ENCODE measurements around the gene COPE.

COPE gene

GRCh38 chr19:18860302-18860700, 58.9 kb downstream of the COPE start:
- peaks cover 99% of the 10 kb centered on the region for H3K36me3 ChIP-seq (ENCODE audit: control insufficient read depth, insufficient read depth, low read length)
- H3K4me1 ChIP-seq (ENCODE audit: control insufficient read depth, insufficient read depth, low read length, poor library complexity, severe bottlenecking), result no peaks in the 10 kb centered on the region
- DNase-seq, result no peak
- H3K4me3 ChIP-seq (ENCODE audit: insufficient read depth, low read depth, low read length, poor library complexity, severe bottlenecking), result no peak overlapping the region
- no peaks in the 10 kb centered on the region for H3K9me3 ChIP-seq (ENCODE audit: control insufficient read depth, low read length)
- H3K27ac ChIP-seq (ENCODE audit: insufficient read depth, low read length, poor library complexity, severe bottlenecking), result no peak overlapping the region
- no peaks in the 10 kb centered on the region for H3K27me3 ChIP-seq (replicated peaks; ENCODE audit: control insufficient read depth, insufficient read depth, low read length, poor library complexity, severe bottlenecking)

GRCh38 chr19:18859676-18860301, 59.4 kb downstream of the COPE start:
- Histone ChIP-seq H3K27me3 (replicated peaks; ENCODE audit: control insufficient read depth, insufficient read depth, low read length, poor library complexity, severe bottlenecking) (no peaks in the 10 kb centered on the region), H3K4me1 (ENCODE audit: control insufficient read depth, insufficient read depth, low read length, poor library complexity, severe bottlenecking) (no peaks in the 10 kb centered on the region), H3K9me3 (ENCODE audit: control insufficient read depth, low read length) (no peaks in the 10 kb centered on the region), H3K36me3 (ENCODE audit: control insufficient read depth, insufficient read depth, low read length) (peaks cover 99% of the 10 kb centered on the region), H3K27ac (ENCODE audit: insufficient read depth, low read length, poor library complexity, severe bottlenecking) (no peak overlapping the region), H3K4me3 (ENCODE audit: insufficient read depth, low read depth, low read length, poor library complexity, severe bottlenecking) (no peak overlapping the region)
- DNase-seq, result no peak

GRCh38 chr19:18858906-18859646, 60.1 kb downstream of the COPE start:
- H3K36me3 ChIP-seq (ENCODE audit: control insufficient read depth, insufficient read depth, low read length), result peaks cover 99% of the 10 kb centered on the region
- H3K27ac ChIP-seq (ENCODE audit: insufficient read depth, low read length, poor library complexity, severe bottlenecking), result no peak overlapping the region
- DNase-seq, result no peak
- H3K27me3 ChIP-seq (replicated peaks; ENCODE audit: control insufficient read depth, insufficient read depth, low read length, poor library complexity, severe bottlenecking), result no peaks in the 10 kb centered on the region
- H3K4me1 ChIP-seq (ENCODE audit: control insufficient read depth, insufficient read depth, low read length, poor library complexity, severe bottlenecking), result no peaks in the 10 kb centered on the region
- no peaks in the 10 kb centered on the region for H3K9me3 ChIP-seq (ENCODE audit: control insufficient read depth, low read length)
- H3K4me3 ChIP-seq (ENCODE audit: insufficient read depth, low read depth, low read length, poor library complexity, severe bottlenecking), result no peak overlapping the region

- H3K4me3 ChIP-seq (ENCODE audit: insufficient read depth, low read depth, low read length, poor library complexity, severe bottlenecking), result no peak overlapping the region
These were observed 62.0 kb downstream of the COPE start for GRCh38 chr19:18857223-18857622.

GRCh38 chr19:18856385-18857126, 62.6 kb downstream of the COPE start:
- DNase-seq, result no peak
- H3K4me3 ChIP-seq (ENCODE audit: insufficient read depth, low read depth, low read length, poor library complexity, severe bottlenecking), result no peak overlapping the region
- H3K9me3 ChIP-seq (ENCODE audit: control insufficient read depth, low read length), result no peaks in the 10 kb centered on the region
- H3K27ac ChIP-seq (ENCODE audit: insufficient read depth, low read length, poor library complexity, severe bottlenecking), result no peak overlapping the region
- no peaks in the 10 kb centered on the region for H3K27me3 ChIP-seq (replicated peaks; ENCODE audit: control insufficient read depth, insufficient read depth, low read length, poor library complexity, severe bottlenecking)
- H3K36me3 ChIP-seq (ENCODE audit: control insufficient read depth, insufficient read depth, low read length), result peaks cover 100% of the 10 kb centered on the region
- H3K4me1 ChIP-seq (ENCODE audit: control insufficient read depth, insufficient read depth, low read length, poor library complexity, severe bottlenecking), result no peaks in the 10 kb centered on the region

More at GRCh38 chr19:18857223-18857622, 62.0 kb downstream of the COPE start:
- Histone ChIP-seq H3K4me1 (ENCODE audit: control insufficient read depth, insufficient read depth, low read length, poor library complexity, severe bottlenecking) (no peaks in the 10 kb centered on the region), H3K9me3 (ENCODE audit: control insufficient read depth, low read length) (no peaks in the 10 kb centered on the region), H3K36me3 (ENCODE audit: control insufficient read depth, insufficient read depth, low read length) (peaks cover 99% of the 10 kb centered on the region), H3K27me3 (replicated peaks; ENCODE audit: control insufficient read depth, insufficient read depth, low read length, poor library complexity, severe bottlenecking) (no peaks in the 10 kb centered on the region), H3K27ac (ENCODE audit: insufficient read depth, low read length, poor library complexity, severe bottlenecking) (no peak overlapping the region)
- no peak for DNase-seq

GRCh38 chr19:18855647-18856384, 63.4 kb downstream of the COPE start:
- Histone ChIP-seq H3K4me3 (ENCODE audit: insufficient read depth, low read depth, low read length, poor library complexity, severe bottlenecking) (no peak overlapping the region), H3K36me3 (ENCODE audit: control insufficient read depth, insufficient read depth, low read length) (peaks cover 100% of the 10 kb centered on the region), H3K27ac (ENCODE audit: insufficient read depth, low read length, poor library complexity, severe bottlenecking) (no peak overlapping the region), H3K4me1 (ENCODE audit: control insufficient read depth, insufficient read depth, low read length, poor library complexity, severe bottlenecking) (no peaks in the 10 kb centered on the region), H3K9me3 (ENCODE audit: control insufficient read depth, low read length) (no peaks in the 10 kb centered on the region), H3K27me3 (replicated peaks; ENCODE audit: control insufficient read depth, insufficient read depth, low read length, poor library complexity, severe bottlenecking) (no peaks in the 10 kb centered on the region)
- DNase-seq, result no peak

GRCh38 chr19:18854982-18855381, 64.2 kb downstream of the COPE start:
- Histone ChIP-seq H3K4me3 (ENCODE audit: insufficient read depth, low read depth, low read length, poor library complexity, severe bottlenecking) (no peak overlapping the region), H3K4me1 (ENCODE audit: control insufficient read depth, insufficient read depth, low read length, poor library complexity, severe bottlenecking) (no peaks in the 10 kb centered on the region), H3K36me3 (ENCODE audit: control insufficient read depth, insufficient read depth, low read length) (peaks cover 100% of the 10 kb centered on the region), H3K27ac (ENCODE audit: insufficient read depth, low read length, poor library complexity, severe bottlenecking) (no peak overlapping the region), H3K27me3 (replicated peaks; ENCODE audit: control insufficient read depth, insufficient read depth, low read length, poor library complexity, severe bottlenecking) (no peaks in the 10 kb centered on the region), H3K9me3 (ENCODE audit: control insufficient read depth, low read length) (no peaks in the 10 kb centered on the region)
- DNase-seq, result no peak

GRCh38 chr19:18853755-18854427, 65.3 kb downstream of the COPE start:
- Histone ChIP-seq H3K27me3 (replicated peaks; ENCODE audit: control insufficient read depth, insufficient read depth, low read length, poor library complexity, severe bottlenecking) (no peaks in the 10 kb centered on the region), H3K27ac (ENCODE audit: insufficient read depth, low read length, poor library complexity, severe bottlenecking) (no peak overlapping the region), H3K4me3 (ENCODE audit: insufficient read depth, low read depth, low read length, poor library complexity, severe bottlenecking) (no peak overlapping the region), H3K36me3 (ENCODE audit: control insufficient read depth, insufficient read depth, low read length) (peaks cover 99% of the 10 kb centered on the region), H3K9me3 (ENCODE audit: control insufficient read depth, low read length) (no peaks in the 10 kb centered on the region), H3K4me1 (ENCODE audit: control insufficient read depth, insufficient read depth, low read length, poor library complexity, severe bottlenecking) (no peaks in the 10 kb centered on the region)
- no peak for DNase-seq

GRCh38 chr19:18852648-18853047, 66.5 kb downstream of the COPE start:
- no peaks in the 10 kb centered on the region for H3K9me3 ChIP-seq (ENCODE audit: control insufficient read depth, low read length)
- DNase-seq, result no peak
- no peak overlapping the region for H3K27ac ChIP-seq (ENCODE audit: insufficient read depth, low read length, poor library complexity, severe bottlenecking)
- H3K4me3 ChIP-seq (ENCODE audit: insufficient read depth, low read depth, low read length, poor library complexity, severe bottlenecking), result no peak overlapping the region
- no peaks in the 10 kb centered on the region for H3K4me1 ChIP-seq (ENCODE audit: control insufficient read depth, insufficient read depth, low read length, poor library complexity, severe bottlenecking)
- peaks cover 99% of the 10 kb centered on the region for H3K36me3 ChIP-seq (ENCODE audit: control insufficient read depth, insufficient read depth, low read length)
- H3K27me3 ChIP-seq (replicated peaks; ENCODE audit: control insufficient read depth, insufficient read depth, low read length, poor library complexity, severe bottlenecking), result no peaks in the 10 kb centered on the region

All from effector memory CD4-positive, alpha-beta T cell (primary cell).